ENCODE results near the gene SND1. TPM values are rescaled to one million over a fixed set of nuclear protein-coding genes. Genes with fewer than 3 reads are reported as not detected.
"Not testable (repeated sequence)": the region's sequence is repeated elsewhere in the genome, so short reads cannot be mapped to it uniquely, and the experiment has no call there.

Gene SND1
- total RNA-seq, 2 experiments from 2014 or later = 158 to 166 TPM

GRCh38 chr7:127901895-127902703 lies 250.1 kb downstream of the SND1 start:
- Mint-ChIP-seq H3K4me1 (peaks cover 33% of the 10 kb centered on the region), H3K9me3 (ENCODE audit: low read depth) (no peaks in the 10 kb centered on the region), H3K27ac (no peak overlapping the region), H3K4me3 (no peak overlapping the region), H3K27me3 (no peaks in the 10 kb centered on the region), H3K36me3 (peaks cover 7% of the 10 kb centered on the region)
- no peak for DNase-seq
- CTCF ChIA-PET = no interaction called here
- ATAC-seq = no peak

DNA sequence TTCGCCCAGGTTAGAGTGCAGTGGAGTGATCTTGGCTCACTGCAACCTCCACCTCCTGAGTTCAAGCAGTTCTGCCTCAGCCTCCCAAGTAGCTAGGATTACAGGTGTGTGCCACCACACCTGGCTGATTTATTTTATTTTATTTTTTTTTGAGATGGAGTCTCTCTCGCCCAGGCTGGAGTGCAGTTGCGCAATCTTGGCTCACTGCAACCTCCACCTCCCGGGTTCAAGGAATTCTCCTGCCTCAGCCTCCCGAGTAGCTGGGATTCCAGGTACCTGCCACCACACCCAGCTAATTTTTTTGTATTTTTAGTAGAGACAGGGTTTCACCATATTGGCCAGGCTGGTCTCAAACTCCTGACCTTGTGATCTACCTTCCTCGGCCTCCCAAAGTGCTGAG lies 250.8 kb downstream of the SND1 start:
- H3K4me3 Mint-ChIP-seq; H3K9me3 Mint-ChIP-seq (ENCODE audit: low read depth); H3K27ac Mint-ChIP-seq; DNase-seq; CTCF ChIA-PET; ATAC-seq; H3K27me3 Mint-ChIP-seq; H3K36me3 Mint-ChIP-seq: not testable (repeated sequence)
- peaks cover 39% of the 10 kb centered on the region for H3K4me1 Mint-ChIP-seq

DNA sequence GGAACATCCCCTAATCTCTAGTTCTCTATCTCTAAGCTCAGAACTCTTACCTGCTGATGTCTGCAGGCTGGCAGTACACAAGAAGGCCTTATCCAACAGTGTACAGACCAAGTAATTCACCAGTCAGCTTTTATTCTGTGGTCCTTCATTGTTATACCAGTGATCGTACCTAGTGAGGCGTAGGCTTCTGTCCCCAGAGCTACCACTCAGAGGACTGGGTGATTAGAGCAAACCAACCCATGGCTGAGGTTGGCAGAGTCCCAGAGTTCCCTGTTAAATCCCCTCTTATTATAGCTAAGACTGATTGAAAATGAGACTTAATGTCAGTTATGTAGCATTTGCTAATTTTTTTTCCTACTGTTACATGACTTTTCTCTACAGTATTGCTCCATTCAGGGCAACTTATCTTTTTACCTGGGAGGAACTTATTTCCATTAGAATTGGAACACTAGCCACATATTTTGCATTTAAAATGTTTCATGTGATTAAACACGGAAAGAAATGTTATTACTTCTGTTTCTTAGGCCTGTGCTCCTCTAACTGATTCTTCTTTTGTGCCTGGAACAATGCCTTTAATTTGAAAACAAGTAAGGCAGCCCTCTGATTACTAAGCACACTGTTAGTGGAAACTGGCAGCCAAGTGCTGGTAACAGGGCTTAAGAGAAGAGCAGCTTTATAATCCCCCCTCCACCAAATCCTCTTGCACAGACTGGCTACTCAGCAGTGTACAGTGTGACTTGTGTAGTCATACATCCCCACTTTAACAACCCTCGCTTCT lies 252.1 kb downstream of the SND1 start:
- CTCF ChIA-PET = no interaction called here
- Mint-ChIP-seq H3K9me3 (ENCODE audit: low read depth) (no peaks in the 10 kb centered on the region), H3K4me3 (no peak overlapping the region), H3K36me3 (peaks cover 12% of the 10 kb centered on the region), H3K27me3 (no peaks in the 10 kb centered on the region), H3K4me1 (peaks cover 47% of the 10 kb centered on the region), H3K27ac (no peak overlapping the region)
- DNase-seq = no peak
- ATAC-seq = no peak

DNA sequence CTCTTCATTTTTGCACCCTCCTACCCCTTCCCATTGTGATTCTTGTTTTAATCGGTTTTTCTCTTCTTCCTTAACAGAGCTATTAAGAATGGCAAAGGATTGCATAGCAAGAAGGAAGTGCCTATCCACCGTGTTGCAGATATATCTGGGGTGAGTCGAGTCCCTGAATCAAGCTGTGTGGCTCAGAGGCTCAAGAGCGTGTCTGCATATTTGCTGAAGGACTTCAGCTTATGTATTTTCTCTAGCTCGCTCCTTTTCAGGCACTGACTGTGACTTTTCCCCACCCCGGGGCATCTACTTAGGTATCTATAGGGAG lies 252.6 kb downstream of the SND1 start:
- Mint-ChIP-seq H3K27ac (no peak overlapping the region), H3K4me3 (no peak overlapping the region), H3K9me3 (ENCODE audit: low read depth) (no peaks in the 10 kb centered on the region), H3K4me1 (peaks cover 48% of the 10 kb centered on the region), H3K36me3 (peaks cover 7% of the 10 kb centered on the region), H3K27me3 (no peaks in the 10 kb centered on the region)
- ATAC-seq = no peak
- DNase-seq = no peak
- CTCF ChIA-PET = no interaction called here

DNA sequence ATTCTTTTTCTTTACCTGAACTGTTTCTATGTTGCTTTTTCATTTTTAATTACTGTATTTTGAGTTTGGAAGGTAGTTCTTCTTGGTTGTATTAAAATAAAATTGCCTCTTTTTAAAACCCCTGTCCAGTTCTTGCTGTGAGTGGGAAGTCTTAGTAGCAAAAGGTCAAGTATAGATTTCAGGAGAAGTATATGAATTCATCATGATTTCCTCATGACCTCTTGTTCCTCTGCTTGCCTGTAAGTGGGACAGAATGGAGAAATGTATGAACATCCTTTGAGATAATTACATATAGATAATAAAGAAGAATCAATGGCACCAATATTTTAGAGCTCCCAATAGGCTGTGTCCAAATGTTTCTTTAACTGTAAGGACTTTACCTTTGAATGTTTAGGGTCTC lies 253.0 kb downstream of the SND1 start:
- CTCF ChIA-PET = interaction anchor here (1.4 kb wide), 1 partner anchor 9 kb away, joined by 4 read pairs; no protein-coding TSS in a partner anchor
- H3K4me3 Mint-ChIP-seq = no peak overlapping the region
- H3K27me3 Mint-ChIP-seq = no peaks in the 10 kb centered on the region
- peaks cover 48% of the 10 kb centered on the region for H3K4me1 Mint-ChIP-seq
- H3K9me3 Mint-ChIP-seq (ENCODE audit: low read depth) = no peaks in the 10 kb centered on the region
- DNase-seq (no peak), ATAC-seq (no peak)
- no peak overlapping the region for H3K27ac Mint-ChIP-seq
- H3K36me3 Mint-ChIP-seq = peaks cover 7% of the 10 kb centered on the region

- Mint-ChIP-seq H3K9me3 (ENCODE audit: low read depth) (no peaks in the 10 kb centered on the region), H3K27ac (peak overlapping the region; percentile 17), H3K4me1 (peaks cover 48% of the 10 kb centered on the region), H3K36me3 (peaks cover 7% of the 10 kb centered on the region), H3K4me3 (no peak overlapping the region), H3K27me3 (no peaks in the 10 kb centered on the region)
- peak; percentile 89 for ATAC-seq
- CTCF ChIA-PET = interaction anchor here (1.2 to 1.7 kb wide), 4 partner anchors 9 to 304 kb away, joined by 3 to 4 read pairs (median 3); no protein-coding TSS in a partner anchor
- DNase-seq = peak; percentile 62
Observed at GRCh38 chr7:127905491-127906330, 253.7 kb downstream of the SND1 start.

- peaks cover 9% of the 10 kb centered on the region for H3K36me3 Mint-ChIP-seq
- no peaks in the 10 kb centered on the region for H3K27me3 Mint-ChIP-seq
- DNase-seq = no peak
- H3K9me3 Mint-ChIP-seq (ENCODE audit: low read depth) = no peaks in the 10 kb centered on the region
- no peak for ATAC-seq
- no peak overlapping the region for H3K4me3 Mint-ChIP-seq
- CTCF ChIA-PET = interaction anchor here (1.2 to 1.7 kb wide), 3 partner anchors 115 to 302 kb away, joined by 3 read pairs; no protein-coding TSS in a partner anchor
- H3K27ac Mint-ChIP-seq = peak overlapping the region; percentile 3
- peaks cover 39% of the 10 kb centered on the region for H3K4me1 Mint-ChIP-seq
Observed at GRCh38 chr7:127907110-127908040, 255.4 kb downstream of the SND1 start.

DNA sequence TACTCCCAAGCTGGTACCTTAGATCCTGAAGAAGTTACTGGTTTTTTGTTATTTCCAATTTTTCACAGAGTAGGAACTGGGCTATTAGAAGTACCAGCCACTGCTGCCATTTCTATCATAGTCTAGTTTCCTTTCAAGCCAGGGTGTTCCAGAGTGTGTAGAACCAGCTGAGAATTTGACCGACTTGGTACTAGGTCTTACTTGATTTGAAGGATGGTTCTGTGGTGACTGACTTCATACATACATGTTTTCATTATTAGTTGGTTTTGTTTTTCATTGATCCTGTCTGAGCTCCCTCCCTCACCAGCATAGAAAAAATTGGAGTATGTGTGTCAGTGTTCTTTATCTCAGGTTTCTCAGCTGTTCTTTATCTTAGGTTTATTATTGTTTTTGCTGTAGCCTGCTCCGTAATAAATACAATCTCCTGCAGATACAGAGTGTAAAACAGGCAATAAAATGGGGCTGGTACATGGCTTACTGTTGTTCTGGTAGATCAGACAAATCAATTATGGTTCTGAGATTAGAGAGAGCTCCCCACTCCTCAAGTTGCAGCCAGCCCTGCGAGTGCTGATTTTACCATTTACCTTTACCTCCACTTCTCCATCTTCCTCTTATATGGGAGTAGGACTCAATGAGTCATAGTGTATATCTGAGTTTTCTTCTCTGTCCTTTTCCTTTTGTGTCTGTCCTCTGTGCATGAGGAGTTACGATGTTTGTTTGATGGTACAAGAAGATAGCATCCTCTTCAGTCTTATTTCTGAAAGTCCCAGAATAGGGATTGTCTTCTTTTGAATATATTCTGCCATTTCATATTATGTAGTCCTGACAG lies 256.6 kb downstream of the SND1 start:
- peaks cover 39% of the 10 kb centered on the region for H3K4me1 Mint-ChIP-seq
- DNase-seq (no peak), ATAC-seq (no peak)
- H3K36me3 Mint-ChIP-seq = peaks cover 9% of the 10 kb centered on the region
- peak overlapping the region; percentile 19 for H3K27ac Mint-ChIP-seq
- CTCF ChIA-PET = interaction anchor here (1.1 kb wide), 1 partner anchor 12 kb away, joined by 3 read pairs; no protein-coding TSS in a partner anchor
- H3K4me3 Mint-ChIP-seq = no peak overlapping the region
- H3K27me3 Mint-ChIP-seq = no peaks in the 10 kb centered on the region
- H3K9me3 Mint-ChIP-seq (ENCODE audit: low read depth) = no peaks in the 10 kb centered on the region

GRCh38 chr7:127909424-127910152 lies 257.6 kb downstream of the SND1 start:
- no peak overlapping the region for H3K4me3 Mint-ChIP-seq
- no peaks in the 10 kb centered on the region for H3K9me3 Mint-ChIP-seq (ENCODE audit: low read depth)
- peaks cover 9% of the 10 kb centered on the region for H3K36me3 Mint-ChIP-seq
- H3K27ac Mint-ChIP-seq = no peak overlapping the region
- no peak for DNase-seq
- no peaks in the 10 kb centered on the region for H3K27me3 Mint-ChIP-seq
- H3K4me1 Mint-ChIP-seq = peaks cover 39% of the 10 kb centered on the region
- ATAC-seq = no peak
- CTCF ChIA-PET = interaction anchor here (1.1 to 1.6 kb wide), 2 partner anchors 11 to 69 kb away, joined by 3 to 4 read pairs; no protein-coding TSS in a partner anchor

GRCh38 chr7:127910670-127911069 lies 258.7 kb downstream of the SND1 start:
- CTCF ChIA-PET = interaction anchor here (1.6 kb wide), 1 partner anchor 71 kb away, joined by 4 read pairs; no protein-coding TSS in a partner anchor
- H3K4me3 Mint-ChIP-seq = no peak overlapping the region
- DNase-seq (no peak), ATAC-seq (no peak)
- H3K4me1 Mint-ChIP-seq = peaks cover 32% of the 10 kb centered on the region
- no peak overlapping the region for H3K27ac Mint-ChIP-seq
- no peaks in the 10 kb centered on the region for H3K9me3 Mint-ChIP-seq (ENCODE audit: low read depth)
- no peaks in the 10 kb centered on the region for H3K27me3 Mint-ChIP-seq
- peaks cover 9% of the 10 kb centered on the region for H3K36me3 Mint-ChIP-seq

DNA sequence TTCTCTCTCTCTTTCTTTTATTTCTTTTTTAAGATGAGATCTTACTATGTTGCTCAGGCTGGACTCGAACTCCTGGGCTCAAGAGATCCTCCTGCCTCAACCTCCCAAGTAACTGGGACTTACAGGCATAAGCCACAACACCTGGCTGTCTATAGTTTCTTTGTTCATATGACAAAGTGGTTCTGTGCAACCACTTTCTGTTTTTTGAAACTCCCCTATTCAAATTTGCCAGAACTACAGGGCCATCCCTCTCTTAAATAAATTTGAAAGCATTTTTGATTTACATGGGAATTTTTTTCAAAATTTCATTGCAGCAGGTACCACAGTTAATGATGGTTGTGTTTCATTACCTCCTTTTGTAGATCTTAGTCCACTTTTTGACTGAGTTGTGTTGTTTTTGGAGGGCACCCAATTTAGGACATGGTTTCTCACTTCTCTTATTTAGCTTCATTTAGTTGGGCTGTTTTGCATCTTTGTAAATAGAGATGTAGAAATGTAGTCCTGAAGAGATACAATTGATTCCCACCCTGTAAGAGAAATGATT lies 260.0 kb downstream of the SND1 start:
- DNase-seq (no peak), ATAC-seq (no peak)
- H3K27ac Mint-ChIP-seq = no peak overlapping the region
- H3K4me3 Mint-ChIP-seq = no peak overlapping the region
- peaks cover 18% of the 10 kb centered on the region for H3K4me1 Mint-ChIP-seq
- H3K36me3 Mint-ChIP-seq = peaks cover 9% of the 10 kb centered on the region
- no peaks in the 10 kb centered on the region for H3K9me3 Mint-ChIP-seq (ENCODE audit: low read depth)
- CTCF ChIA-PET = no interaction called here
- no peaks in the 10 kb centered on the region for H3K27me3 Mint-ChIP-seq

Measured in activated CD8-positive, alpha-beta memory T cell treated with anti-CD3 and anti-CD28 coated beads, Interleukin-2, amount 10 ng/mL, durations not matched to agents 7 days and 5 days (primary cell).